Occipital lobe (tissue), 2 donors: ENCODE results near the gene GZMM. TPM values are rescaled to one million over a fixed set of nuclear protein-coding genes. Genes with fewer than 3 reads are reported as not detected.

Experiments
- DNase-seq: peaks from one replicate; lab custom pipeline; 2025; lab: John Stamatoyannopoulos, UW
- total RNA-seq: library from RNA; depleted of rRNA; stranded (reverse); fragments of >200 nt; gene quantifications from one replicate; pipeline ENCODE4 v1.2.3, GENCODE V29; 2014

GZMM gene
- total RNA-seq, 1 donor from 2014 or later: not detected

GRCh38 chr19:558770-559439 is 15.1 kb downstream of the GZMM start:
- no peak for DNase-seq

- DNase-seq: no peak
Observed at GRCh38 chr19:560121-560520, 16.3 kb downstream of the GZMM start.

DNA sequence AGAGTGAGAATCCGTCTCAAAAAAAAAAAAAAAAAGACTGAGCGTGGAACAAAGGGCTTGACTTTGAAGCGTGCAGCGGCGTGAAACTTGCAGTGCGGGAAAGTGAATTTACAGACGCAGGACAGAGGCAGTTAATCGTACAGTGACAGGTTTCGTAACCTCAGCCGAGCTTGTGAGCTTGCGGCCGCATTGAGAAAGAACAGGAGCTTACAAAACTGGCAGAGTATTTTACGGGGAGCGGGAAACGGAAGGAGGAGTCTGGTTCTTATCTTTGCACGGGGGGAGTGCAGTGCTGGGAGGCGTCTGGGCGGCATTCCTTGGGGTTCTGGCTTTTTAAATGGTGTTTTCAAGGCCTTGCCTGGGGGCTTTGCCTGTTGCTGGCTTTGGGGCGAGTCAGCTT is 22.6 kb downstream of the GZMM start:
- no peak for DNase-seq

DNA sequence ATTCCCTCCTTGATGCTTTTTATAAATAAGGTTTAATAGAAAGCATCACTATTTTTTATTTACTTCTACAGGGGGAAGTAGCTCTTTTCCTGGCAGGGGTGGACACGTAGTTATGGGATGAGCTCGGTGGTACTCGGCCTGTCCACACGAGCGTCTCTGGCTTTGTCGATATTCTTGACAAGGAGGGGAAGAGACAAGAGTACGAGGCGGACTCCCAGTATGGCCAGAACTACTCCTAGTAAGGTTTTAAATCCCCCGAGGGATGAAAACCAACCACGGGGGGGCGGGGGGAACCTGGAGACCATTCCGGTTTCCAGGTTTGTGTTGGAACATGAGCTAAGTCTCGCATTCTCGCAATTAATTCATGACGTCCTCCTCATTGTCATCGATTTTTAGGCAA is 23.0 kb downstream of the GZMM start:
- DNase-seq: no peak

DNA sequence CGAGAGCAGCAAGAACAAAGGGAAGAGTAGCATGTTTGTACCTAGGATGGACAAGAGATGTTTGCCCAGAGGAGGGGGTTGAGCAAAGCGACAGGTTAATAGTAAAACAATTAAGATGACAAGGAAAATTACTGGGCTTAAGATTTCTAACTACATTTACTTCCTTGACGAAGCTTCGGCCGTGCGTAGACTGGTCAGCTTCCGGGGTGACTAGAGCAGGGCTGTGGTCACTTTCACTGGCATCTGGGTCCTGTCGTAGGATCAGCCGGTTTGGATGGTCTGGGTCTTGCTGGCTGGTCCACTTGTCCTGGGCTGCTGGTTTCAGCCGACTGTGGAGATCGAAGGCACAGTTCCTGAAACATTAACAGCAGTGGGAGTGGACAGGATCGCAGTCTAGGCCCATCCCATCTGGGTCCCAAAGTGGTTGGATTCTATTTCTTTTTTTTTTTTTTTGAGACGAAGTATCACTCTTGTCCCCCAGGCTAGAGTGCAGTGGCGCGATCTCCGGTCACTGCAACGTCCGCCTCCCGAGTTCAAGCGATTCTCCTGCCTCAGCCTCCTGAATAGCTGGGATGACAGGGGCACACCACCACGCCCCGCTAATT is 23.5 kb downstream of the GZMM start:
- DNase-seq: no peak

DNA sequence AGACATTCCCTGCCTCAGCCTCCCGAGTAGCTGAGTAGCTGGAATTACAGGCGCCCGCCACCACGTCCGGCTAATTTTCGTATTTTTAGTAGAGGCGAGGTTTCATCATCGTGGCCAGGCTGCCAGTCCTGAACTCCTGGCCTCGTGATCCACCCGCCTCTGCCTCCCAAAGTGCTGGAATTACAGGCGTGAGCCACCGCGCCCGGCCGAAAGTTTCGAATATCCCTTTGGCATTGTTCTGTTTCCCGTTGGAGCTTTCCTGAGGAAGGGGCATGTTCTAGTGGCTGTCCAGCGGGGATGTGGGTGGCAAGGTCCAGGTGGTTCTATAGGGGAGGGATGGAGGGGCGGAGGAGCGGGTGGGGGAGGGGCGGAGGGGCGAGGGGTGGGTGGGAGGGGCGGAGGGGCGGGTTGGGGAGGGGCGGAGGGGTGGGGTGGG is 26.4 kb downstream of the GZMM start:
- no peak for DNase-seq

DNA sequence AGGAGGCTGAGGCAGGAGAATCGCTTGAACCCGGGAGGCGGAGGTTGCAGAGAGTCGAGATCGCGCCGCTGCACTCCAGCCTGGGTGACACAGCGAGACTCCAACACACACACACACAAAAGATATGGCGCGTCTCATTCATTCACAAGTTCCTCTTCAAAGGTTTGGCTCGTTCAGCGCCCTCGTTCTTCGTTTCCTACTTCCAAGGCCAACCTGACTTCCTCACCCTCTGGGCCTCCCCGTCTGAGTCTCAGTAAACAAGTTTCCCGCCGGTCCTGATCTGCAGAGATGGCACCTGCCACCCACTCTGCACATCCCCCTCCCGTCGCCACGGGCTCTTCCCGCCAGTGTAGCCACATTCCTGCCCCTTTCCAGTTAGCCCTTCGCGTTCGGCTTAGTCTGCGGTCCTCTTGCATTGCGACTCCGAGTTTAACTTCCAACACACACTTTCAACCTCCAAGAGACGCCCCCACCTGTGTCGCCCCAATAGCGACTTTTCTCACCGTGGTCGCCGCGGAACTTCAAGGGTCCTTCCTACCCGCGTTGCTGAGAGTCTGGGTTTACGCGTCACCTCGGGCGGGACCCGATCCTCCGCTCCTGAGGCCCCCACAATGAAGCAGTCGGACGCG is 27.2 kb downstream of the GZMM start:
- no peak for DNase-seq

DNA sequence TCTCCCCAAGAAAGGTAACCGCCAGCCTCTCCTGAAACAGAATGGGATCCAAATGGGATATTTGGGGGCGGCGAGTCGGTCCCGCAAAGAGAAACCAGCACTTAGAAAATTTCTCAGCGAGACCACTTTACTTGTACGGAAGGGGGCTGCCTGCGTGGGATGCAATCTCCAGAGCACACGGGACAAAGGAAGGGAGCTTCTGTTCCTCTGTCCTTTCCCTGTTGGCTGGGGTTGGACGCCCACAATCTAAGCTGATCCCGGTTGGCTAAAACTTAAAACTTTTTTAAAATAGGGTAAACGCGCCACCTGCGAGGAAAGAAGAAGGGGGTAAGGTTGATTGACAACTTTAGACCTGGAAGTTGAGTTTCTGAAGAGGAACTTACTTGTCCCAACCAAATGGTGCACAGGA is 27.7 kb downstream of the GZMM start:
- no peak for DNase-seq

- peak; percentile 94 for DNase-seq
Observed at GRCh38 chr19:572140-572742, 28.4 kb downstream of the GZMM start, which contains the start of gene BSG. TSS of gene BSG (plus strand) at chr19:572596. CDS start at chr19:572635, 39 bp downstream.

DNA sequence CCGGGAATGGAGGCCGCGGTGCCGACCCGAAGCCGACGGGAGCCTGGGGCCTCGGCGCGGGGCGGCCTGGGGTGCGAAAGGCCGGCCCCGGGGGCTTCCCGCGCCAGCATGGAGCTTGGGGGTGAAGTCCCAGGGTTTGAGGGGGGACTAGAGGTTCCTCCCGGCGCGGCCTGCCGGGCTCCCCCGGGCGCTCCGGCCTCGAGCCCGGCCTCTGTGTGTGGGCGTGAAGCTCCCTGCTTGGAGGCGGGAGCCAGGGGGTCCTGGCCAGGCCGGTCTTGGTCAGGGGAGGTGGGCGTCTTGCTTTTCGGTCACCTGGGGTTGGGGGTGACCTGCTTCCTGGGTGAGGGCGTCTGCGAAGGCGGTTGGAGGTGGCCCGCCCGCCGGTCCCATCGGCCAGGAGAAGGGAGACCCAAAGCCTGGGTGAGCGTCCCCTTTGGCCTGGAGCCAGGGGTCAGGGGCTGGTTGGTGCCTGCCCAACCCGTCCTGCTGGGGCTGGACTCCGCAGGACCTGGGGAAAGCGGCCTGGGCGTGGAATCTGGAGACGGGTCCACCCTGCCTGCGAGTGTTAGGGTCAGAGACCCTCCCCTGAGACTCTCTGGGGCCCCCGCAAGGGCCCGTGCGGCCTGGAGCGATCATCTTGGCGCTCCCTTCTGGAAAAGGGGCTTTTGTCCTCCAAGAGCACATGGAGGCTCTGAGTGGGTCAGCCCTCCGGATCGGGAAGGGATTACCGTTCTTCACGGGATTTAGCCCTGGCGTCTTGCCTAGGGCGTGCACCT is 29.1 kb downstream of the GZMM start:
- DNase-seq: no peak

GRCh38 chr19:573519-573825 is 29.6 kb downstream of the GZMM start:
- DNase-seq: no peak

GRCh38 chr19:574658-575526 is 31.0 kb downstream of the GZMM start:
- peak; percentile 60 for DNase-seq

GRCh38 chr19:575527-576506 is 32.0 kb downstream of the GZMM start:
- peak; percentile 41 for DNase-seq

DNA sequence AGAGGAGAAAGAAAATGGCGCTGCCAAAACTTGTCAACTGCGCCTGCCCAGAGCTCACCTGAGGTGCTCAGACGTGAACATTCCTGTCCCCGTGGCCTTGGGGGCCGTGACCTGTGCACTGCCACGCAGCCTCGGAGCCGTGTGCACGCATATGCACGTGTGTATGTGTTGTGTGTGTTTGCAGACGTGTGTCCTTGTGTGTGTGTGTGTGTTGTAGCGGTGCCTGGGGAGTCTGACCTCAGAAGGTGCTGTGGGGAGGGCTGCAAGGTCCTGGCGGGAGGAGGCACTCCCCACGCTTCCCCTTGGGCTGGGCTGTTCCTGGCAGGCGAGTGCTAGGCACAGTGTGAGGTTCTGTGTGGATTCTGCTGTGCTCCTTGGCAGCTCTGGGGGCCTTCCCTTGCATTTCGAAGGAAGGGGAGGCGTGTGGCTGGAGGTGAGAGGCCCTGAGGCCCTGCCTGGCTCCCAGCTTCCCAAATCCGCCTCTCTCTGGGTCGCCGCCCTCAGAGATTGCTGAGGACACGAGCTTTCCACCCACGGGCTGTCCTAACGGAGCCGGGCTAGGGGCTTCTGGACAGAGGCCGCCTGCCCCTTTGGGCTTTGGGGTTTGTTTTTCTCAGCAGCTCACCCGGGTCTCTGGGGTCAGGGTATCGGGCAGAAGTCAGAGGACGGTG is 33.0 kb downstream of the GZMM start:
- no peak for DNase-seq

DNA sequence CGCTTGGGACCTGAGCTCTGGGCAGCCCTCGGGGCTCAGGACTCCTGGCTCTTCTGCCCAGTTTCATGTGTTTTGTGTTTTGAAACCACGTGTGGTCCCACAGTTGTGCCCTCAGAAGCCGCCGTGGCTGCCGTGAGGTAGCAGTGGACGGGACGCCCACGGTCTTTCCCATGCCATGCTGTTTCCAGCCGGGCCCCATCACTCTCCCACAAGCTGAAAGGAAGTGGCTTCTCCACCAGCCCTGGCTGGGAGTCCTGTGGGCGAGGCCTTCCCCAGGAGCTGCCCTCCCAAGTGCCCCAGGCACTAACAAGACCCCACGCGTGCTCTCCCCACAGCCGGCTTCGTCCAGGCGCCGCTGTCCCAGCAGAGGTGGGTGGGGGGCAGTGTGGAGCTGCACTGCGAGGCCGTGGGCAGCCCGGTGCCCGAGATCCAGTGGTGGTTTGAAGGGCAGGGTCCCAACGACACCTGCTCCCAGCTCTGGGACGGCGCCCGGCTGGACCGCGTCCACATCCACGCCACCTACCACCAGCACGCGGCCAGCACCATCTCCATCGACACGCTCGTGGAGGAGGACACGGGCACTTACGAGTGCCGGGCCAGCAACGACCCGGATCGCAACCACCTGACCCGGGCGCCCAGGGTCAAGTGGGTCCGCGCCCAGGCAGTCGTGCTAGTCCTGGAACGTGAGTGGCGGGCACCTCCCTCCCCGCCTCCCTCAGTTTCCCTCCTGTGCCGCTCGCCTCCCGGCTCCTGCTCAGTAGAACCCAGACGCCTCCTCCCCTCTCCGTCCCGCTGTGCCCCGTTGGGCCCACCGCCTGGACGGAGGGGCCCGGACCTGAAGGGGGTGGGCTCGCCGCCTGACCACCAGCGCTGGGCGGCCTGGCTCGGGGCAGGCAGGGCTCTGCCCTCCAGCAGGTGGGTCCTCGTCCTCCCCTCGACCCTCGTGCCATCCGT is 33.9 kb downstream of the GZMM start:
- DNase-seq: no peak

DNA sequence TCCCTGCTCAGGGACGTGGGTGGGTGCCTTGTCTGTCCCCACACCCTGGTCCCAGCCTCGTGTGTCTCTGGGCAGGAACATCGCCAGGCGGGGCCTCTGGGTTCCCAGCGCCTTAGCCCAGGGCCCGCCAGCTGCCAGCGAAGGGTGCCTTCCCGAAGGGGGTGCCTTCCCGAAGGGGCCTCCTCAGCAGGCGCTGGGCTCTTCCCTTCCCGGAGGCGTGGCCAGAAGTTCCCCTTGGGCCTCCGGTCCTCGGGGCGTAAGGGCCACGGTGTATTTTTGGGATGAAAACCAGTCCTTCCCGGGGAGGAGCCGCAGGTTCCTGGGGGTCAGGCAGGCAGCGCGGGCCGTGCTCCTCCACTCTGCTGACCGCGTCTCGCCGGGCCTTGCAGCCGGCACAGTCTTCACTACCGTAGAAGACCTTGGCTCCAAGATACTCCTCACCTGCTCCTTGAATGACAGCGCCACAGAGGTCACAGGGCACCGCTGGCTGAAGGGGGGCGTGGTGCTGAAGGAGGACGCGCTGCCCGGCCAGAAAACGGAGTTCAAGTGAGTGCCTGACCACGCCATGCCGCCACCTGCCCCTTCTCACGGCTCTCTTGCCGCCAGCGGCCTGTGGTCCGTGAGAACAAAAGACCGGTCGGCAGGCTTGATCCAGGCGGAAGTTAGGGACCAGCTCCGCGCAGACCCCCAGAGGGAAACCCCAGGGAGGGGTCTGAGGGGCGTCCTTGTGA is 35.4 kb downstream of the GZMM start:
- DNase-seq: no peak

DNA sequence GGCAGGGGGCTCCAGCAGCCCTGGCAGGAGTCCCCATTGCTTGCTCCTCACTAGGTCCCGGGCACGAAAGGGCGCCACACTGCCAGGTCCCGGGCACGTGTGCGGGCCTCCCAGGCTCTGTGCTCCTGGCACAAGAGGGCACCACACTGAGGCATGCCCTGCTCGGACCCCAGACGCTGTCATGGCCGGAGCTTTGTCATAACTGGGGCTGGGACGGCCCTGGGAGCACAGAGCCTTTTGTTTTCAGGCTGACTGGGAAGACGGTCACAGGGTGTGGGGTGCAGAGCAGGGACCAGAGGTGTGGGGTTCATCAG is 35.9 kb downstream of the GZMM start:
- no peak for DNase-seq
